GM21526 (cell line): Measurements from ENCODE around the gene CSNK1G2.

Experiments used
- ATAC-seq: cut with Tn5 transposase; IDR thresholded peaks from one replicate; pipeline ENCODE4 v1.9.1; 2021; ENCODE audit warnings: moderate library complexity; ENCODE audit not compliant: unreplicated experiment, low FRiP score

CSNK1G2 gene

DNA sequence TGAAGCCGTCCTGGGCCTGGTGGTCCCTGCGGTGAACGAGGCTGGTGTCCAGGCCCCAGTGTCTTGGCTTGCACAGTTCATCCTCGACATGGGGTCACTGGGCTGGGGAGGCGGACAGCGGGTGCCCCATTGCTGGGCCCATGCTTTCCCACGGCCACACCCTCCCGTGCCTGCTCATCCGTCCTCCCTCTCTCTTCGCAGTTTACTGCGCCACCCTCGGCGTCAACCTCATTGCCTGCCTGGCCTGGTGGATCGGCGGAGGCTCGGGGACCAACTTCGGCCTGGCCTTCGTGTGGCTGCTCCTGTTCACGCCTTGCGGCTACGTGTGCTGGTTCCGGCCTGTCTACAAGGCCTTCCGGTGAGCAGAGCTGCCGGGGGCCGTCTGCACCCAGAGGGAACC, 23.0 kb upstream of the CSNK1G2 start:
- ATAC-seq: no peak

- no peak for ATAC-seq
Measured at GRCh38 chr19:1918975-1919374, 22.0 kb upstream of the CSNK1G2 start.

- ATAC-seq: no peak
Measured at GRCh38 chr19:1920644-1921043, 20.3 kb upstream of the CSNK1G2 start.

DNA sequence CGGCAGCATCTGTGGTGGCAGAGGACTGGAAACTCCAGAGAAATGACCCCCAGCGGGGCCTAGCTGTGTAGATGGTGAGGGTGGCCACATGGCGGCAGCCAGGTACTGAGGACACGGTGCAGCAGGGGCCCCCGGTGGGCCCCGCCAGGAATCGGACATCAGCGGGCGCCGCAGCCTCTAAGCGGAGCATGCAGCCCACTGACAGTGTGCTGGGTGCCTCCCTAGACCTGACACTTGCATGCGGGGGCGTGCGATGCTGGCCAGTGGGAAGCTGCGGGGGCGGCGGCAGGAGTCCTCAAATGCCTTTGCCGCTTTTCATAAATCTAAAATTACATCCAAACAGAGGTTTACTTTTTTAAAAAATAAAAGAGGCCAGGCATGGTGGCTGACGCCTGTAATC, 19.6 kb upstream of the CSNK1G2 start:
- ATAC-seq: no peak

DNA sequence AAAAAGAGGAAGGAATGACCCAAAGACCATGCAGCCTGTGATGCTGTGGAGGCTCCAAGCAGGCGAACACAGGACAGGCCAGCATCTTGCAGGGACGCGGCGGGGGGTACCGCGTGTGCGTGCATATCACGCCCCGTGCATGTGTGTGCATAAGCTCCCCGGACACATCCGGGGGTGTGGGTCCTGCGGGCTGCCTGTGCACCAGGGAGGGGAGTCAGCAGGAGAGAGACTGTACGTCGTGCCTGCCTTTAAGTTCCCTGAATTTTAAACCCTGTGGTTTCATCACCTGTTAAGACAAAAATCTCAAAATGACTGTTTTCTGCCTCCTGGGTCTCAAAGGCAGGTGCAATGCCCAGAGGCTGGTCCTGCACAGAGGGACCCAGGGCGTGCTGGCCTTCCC, 19.1 kb upstream of the CSNK1G2 start:
- ATAC-seq: no peak

- ATAC-seq: no peak
Measured at GRCh38 chr19:1922803-1923202, 18.2 kb upstream of the CSNK1G2 start.

DNA sequence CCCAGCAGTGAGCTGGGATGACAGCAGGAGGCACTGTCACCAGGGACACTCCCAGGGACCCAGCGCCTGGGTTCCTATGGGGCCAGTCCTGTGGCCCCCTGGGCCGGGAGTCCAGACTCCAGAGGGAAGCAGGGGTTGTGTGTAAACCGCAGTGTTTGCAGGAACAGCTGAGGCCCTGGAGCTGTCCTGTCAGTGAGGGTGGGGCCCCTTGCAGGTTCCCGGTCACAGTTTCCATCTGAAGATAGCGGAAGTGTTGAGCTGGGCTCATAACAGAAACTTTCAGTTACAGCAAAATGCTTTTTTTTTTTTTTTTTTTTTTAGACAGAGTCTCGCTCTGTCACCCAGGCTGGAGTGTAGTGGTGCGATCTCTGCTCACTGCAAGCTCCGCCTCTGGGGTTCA, 17.7 kb upstream of the CSNK1G2 start:
- ATAC-seq: no peak

GRCh38 chr19:1924320-1924961, 16.5 kb upstream of the CSNK1G2 start:
- no peak for ATAC-seq

GRCh38 chr19:1925544-1925943, 15.4 kb upstream of the CSNK1G2 start:
- no peak for ATAC-seq

GRCh38 chr19:1929021-1929742, 11.8 kb upstream of the CSNK1G2 start:
- ATAC-seq: peak; percentile 46

DNA sequence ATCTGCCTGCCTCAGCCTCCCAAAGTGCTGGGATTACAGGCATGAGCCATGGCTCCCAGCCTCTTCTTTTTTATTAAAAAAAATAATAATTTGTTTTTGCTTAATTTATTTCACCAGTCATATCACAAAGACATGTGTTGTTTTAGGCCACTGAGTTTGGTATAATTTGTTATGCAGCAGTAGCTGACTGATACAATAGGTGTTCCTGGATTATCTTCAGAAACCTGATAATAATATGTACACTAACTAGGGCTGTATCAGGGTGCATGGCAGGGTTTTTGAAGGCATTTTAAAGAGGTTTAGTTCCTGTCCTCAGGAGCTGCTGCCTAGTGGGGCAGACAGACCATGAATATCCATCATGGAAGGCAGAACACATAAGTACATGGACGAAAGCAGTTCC, 9.5 kb upstream of the CSNK1G2 start:
- ATAC-seq: no peak

DNA sequence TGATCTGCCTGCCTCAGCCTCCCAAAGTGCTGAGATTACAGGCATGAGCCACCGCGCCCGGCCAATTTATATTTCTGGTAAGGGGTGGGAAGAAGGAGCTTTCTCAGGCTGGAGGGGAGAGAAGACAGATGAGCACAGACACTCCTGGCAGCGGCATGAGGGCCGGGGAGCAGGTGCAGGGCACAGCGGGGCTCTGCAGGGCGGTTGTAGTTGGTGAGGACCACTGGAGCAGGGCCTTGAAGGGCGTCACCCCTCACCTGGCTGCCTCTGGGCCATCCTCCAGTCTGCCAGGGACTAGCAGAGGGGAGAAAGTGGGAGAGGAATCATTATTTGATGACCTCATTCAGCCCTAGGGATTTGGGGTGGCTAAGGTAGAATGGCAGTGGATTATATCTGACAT, 8.6 kb upstream of the CSNK1G2 start:
- ATAC-seq: no peak

DNA sequence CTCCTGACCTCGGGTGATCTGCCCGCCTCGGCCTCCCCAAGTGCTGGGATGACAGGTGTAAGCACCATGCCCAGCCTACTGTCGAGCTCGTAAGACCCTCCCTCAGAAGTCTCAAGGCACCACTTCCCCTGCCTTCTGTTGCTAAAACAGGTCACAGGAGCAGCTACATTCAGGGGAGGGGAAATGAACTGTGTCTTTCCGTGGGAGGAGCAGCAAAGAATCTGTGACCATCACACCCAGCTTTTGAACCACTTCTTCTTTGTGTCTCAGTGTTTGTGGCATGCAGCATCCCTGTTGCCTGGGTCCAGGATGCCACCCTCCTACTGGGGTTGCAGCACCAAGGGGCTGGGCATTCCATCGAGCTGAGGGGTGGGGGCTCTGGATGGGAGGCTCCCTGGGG, 7.7 kb upstream of the CSNK1G2 start:
- no peak for ATAC-seq

DNA sequence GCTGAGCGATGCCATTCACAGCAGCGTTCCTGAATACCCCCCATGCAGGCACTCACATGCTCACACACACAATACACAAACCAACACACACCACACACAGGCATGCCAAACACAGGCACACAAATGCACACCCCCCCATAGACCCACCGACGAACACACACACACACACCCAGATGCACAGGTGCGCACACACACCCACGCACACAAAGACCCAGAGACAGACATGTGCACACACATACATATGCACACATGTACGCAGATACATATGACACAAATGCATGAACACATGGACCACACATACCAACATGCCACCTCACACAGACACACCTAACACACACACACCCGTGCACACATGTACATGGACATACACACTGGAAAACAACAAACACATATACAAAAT, 7.0 kb upstream of the CSNK1G2 start:
- ATAC-seq: no peak

GRCh38 chr19:1935484-1936208, 5.3 kb upstream of the CSNK1G2 start:
- ATAC-seq: no peak

DNA sequence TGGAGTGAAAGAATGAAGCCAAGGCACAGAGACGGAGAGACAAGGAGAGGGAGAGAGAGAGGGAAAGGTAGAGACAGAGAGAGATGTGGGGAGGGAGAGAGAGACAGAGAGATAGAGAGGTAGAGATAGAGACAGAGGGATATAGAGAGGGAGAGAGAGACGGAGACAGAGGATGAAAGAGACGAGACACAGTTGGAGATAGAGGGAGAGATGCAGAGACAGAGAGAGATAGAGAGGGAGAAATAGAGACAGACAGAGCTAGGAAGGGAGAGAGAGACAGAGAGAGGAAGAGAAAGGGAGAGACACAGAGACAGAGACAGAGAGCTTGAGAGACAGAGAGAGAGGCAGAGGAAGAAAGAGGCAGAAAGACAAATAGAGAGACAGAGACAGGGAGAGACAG, 4.5 kb upstream of the CSNK1G2 start:
- no peak for ATAC-seq

DNA sequence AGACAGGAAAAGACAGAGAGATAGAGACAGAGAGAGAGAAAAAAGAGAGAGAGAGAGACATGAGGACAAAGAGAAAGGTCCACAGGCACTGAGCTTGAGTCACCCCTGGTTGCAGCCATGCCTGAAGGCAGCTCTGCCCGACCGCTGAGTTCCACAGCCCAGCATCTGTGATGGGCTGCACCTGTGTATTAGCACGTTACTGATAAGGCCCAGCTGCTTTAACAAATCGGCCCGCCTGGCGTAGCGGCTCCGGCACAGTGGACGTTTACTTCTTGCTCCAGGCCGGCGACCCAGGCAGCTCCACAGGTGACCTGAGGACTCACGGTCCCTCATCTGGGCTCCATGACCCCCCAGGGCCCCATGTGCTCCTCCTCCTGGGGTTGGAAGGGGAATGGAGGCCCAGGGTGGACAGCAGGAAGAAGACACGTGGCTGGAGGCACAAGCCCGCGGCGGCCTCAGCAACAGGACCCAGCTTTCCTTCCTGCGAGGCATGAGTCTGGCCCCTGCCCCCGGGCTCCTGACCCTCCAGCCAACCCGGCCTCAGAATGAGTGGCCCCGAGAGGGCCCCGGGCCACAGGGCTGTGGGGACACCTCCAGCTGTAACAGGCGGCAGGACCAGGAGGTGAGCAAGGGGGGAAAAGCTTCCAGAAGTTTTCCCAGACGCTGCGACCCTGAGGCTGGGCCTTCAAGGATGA, 3.9 kb upstream of the CSNK1G2 start:
- ATAC-seq: no peak

DNA sequence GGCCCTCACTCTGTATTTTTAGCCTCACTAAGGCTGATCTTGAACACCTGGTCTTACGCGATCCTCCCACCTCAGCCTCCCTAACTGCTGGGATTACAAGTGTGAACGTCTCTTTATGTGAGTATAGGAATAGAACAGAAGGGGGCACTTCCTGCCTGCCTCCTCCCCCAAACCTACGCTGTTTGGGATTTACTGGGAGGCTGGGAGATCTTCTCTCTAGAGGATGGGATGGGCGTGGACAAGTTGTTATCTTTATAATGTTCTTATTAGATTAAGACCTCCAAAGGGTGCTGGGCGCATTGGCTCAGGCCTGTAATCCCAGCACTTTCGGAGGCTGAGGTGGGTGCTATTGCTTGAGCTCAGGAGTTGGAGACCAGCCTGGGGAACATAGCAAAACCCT, 2.9 kb upstream of the CSNK1G2 start:
- ATAC-seq: no peak

GRCh38 chr19:1942078-1942933, 1.3 kb downstream of the CSNK1G2 start:
- ATAC-seq: no peak

DNA sequence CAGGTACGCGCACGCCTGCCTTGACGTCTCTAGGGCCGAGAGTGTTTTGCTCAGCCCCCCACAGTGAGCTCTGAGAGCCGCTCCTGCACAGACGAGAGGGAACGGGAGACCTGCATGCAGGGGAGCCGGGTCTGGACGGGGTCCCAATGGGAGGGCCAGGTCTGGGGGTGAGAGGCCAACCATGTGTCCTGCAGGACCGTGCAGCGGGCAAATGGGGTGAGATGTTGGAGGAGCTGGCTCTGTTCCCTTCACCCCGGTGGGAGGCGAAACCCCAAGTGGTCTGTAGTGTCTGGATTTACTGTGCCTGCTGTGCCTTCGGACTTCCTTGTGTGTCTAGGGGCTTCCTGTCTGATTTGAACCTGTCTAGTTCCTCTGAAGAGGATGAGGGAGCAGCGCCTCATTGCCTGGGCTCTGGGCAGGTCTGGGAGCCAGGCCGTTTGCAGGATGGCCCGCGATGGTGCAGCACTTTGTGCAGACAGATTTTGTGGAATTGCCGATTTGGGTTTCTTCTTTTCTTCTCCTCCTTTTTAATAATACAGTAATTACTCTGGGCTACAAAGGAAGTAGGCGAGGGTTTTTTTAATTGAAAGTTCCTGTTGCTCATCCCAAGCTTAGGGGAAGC, 2.1 kb downstream of the CSNK1G2 start:
- ATAC-seq: no peak
